CD14-positive monocyte (primary cell): Measurements from ENCODE around the gene CYTH4. TPM values are rescaled to one million over a fixed set of nuclear protein-coding genes. Genes with fewer than 3 reads are reported as not detected.

Experiments used
- DNase-seq, 3 donors: peaks; one replicate each; pipeline ENCODE4 v3.0.0-alpha.2; 2011 to 2022
- H2AFZ ChIP-seq: 2 replicates; pipeline ENCODE4 v1.6.0; 2012; ENCODE audit warnings: mild to moderate bottlenecking, low read depth, low read length, inconsistent platforms; ENCODE audit not compliant: insufficient read depth, poor library complexity, severe bottlenecking
- H3K27ac ChIP-seq, 2 donors: 1 replicate in 1 of 2; 2 replicates in 1 of 2; pipeline ENCODE4 v1.5.1; 2012 to 2013; ENCODE audit warnings: low read length in 2 of 2, control low read depth in 1 of 2, inconsistent platforms in 1 of 2, low read depth in 1 of 2, mild to moderate bottlenecking in 1 of 2
- H3K27me3 ChIP-seq, 2 donors: one replicate each; pipeline versions ENCODE4 v1.6.0 to v1.6.1; 2011 to 2013; ENCODE audit warnings: low read length in 2 of 2; ENCODE audit not compliant: control insufficient read depth in 2 of 2, insufficient read depth in 2 of 2
- H3K36me3 ChIP-seq, 2 donors: replicated peaks in 1 of 2; 1 replicate in 1 of 2; 2 replicates in 1 of 2; pipeline versions ENCODE4 v1.5.1 to v1.6.1; 2012 to 2013; ENCODE audit warnings: low read length in 2 of 2, control low read depth in 1 of 2, inconsistent platforms in 1 of 2, mild to moderate bottlenecking in 1 of 2; ENCODE audit not compliant: insufficient read depth in 2 of 2, control insufficient read depth in 1 of 2
- H3K4me1 ChIP-seq, 2 donors: 1 replicate in 1 of 2; 2 replicates in 1 of 2; pipeline versions ENCODE4 v1.5.1 to v1.6.1; 2012 to 2013; ENCODE audit warnings: low read length in 2 of 2, control low read depth in 1 of 2, inconsistent platforms in 1 of 2, mild to moderate bottlenecking in 1 of 2, moderate library complexity in 1 of 2; ENCODE audit not compliant: insufficient read depth in 2 of 2, control insufficient read depth in 1 of 2
- H3K4me2 ChIP-seq: replicated peaks from 2 replicates; pipeline ENCODE3; 2012; ENCODE audit warnings: low read length, moderate library complexity, mild to moderate bottlenecking; ENCODE audit not compliant: poor library complexity, severe bottlenecking; ENCODE audit errors: extremely low read depth
- H3K4me3 ChIP-seq, 3 experiments: fragments of 200-600 bp in 1 of 3; sonication (generic) in 1 of 3; replicated peaks in 1 of 3; 1 replicate in 2 of 3; 2 replicates in 1 of 3; pipeline ENCODE4 v1.5.1; 2011 to 2013; ENCODE audit warnings: low read length in 3 of 3, mild to moderate bottlenecking in 3 of 3, control low read depth in 2 of 3, low read depth in 2 of 3, inconsistent platforms in 1 of 3, moderate library complexity in 1 of 3
- H3K79me2 ChIP-seq: 2 replicates; pipeline ENCODE4 v1.6.0; 2012; ENCODE audit warnings: mild to moderate bottlenecking, control low read depth, inconsistent platforms, low read length, moderate library complexity; ENCODE audit not compliant: insufficient read depth
- H3K9ac ChIP-seq: 2 replicates; pipeline ENCODE4 v1.6.0; 2017; ENCODE audit warnings: low read length, mild to moderate bottlenecking; ENCODE audit not compliant: insufficient read depth, poor library complexity, severe bottlenecking
- H3K9me3 ChIP-seq, 2 donors: replicated peaks in 1 of 2; 1 replicate in 1 of 2; 2 replicates in 1 of 2; pipeline versions ENCODE4 v1.5.1 to v1.6.1; 2012 to 2013; ENCODE audit warnings: low read length in 2 of 2, control low read depth in 1 of 2; ENCODE audit not compliant: control insufficient read depth in 1 of 2, insufficient read depth in 1 of 2
- H4K20me1 ChIP-seq: 2 replicates; pipeline ENCODE4 v1.6.0; 2012; ENCODE audit warnings: mild to moderate bottlenecking, low read length, control low read depth, moderate library complexity; ENCODE audit not compliant: insufficient read depth
- H3K27ac Mint-ChIP-seq, 7 donors: one replicate each; pipeline ENCODE4 v1.8.0; 2020; ENCODE audit warnings: mild to moderate bottlenecking in 7 of 7, mixed read lengths in 7 of 7, moderate library complexity in 6 of 7, inconsistent platforms in 2 of 7
- H3K27me3 Mint-ChIP-seq, 3 donors: one replicate each; pipeline ENCODE4 v1.8.0; 2021 to 2022; ENCODE audit warnings: low read depth in 3 of 3, mild to moderate bottlenecking in 3 of 3, mixed read lengths in 3 of 3, moderate library complexity in 3 of 3, inconsistent platforms in 1 of 3
- H3K36me3 Mint-ChIP-seq, 2 donors: one replicate each; pipeline ENCODE4 v1.8.0; 2020; ENCODE audit warnings: mixed read lengths in 2 of 2, inconsistent platforms in 1 of 2, mild to moderate bottlenecking in 1 of 2
- H3K4me1 Mint-ChIP-seq: one replicate; pipeline ENCODE4 v1.8.0; 2020; ENCODE audit warnings: mild to moderate bottlenecking, mixed read lengths
- H3K4me3 Mint-ChIP-seq, 2 donors: one replicate each; pipeline ENCODE4 v1.8.0; 2020; ENCODE audit warnings: mild to moderate bottlenecking in 2 of 2, mixed read lengths in 2 of 2, moderate library complexity in 1 of 2
- H3K9me3 Mint-ChIP-seq, 7 donors: one replicate each; pipeline ENCODE4 v1.8.0; 2020 to 2022; ENCODE audit warnings: mixed read lengths in 7 of 7, mild to moderate bottlenecking in 6 of 7, moderate library complexity in 6 of 7, inconsistent platforms in 2 of 7
- CTCF ChIP-seq: fragments of 200-600 bp; IDR thresholded peaks from one replicate; pipeline ENCODE4 v1.8.0; 2022; ENCODE audit warnings: antibody characterized with exemption, mild to moderate bottlenecking
- WGBS: methylation state at CpG from one replicate; pipeline ENCODE4 v1.1.5; 2013; ENCODE audit warnings: missing lambda C conversion rate; ENCODE audit not compliant: insufficient coverage; 5-methylcytosine and 5-hydroxymethylcytosine counted together
- intact Hi-C, 2 donors: fragments of 100-400 bp; cut with micrococcal nuclease; formaldehyde crosslinking; loops; one replicate each; pipeline versions ENCODE4 v1.15.0 to v1.15.1; 2023
- polyA plus RNA-seq, 3 donors: library from polyadenylated mRNA; depleted of rRNA in 1 of 3; unstranded in 2 of 3; stranded (reverse) in 1 of 3; fragments of 300-500 nt in 2 of 3; fragments of >200 nt in 1 of 3; fragmentation: Illumina TruSeq in 2 of 3; gene quantifications; 1 replicate in 2 of 3; 2 replicates in 1 of 3; pipeline ENCODE4 v1.2.3, GENCODE V29; 2012 to 2021

Gene CYTH4
- polyA plus RNA-seq, 3 donors = 51.0 to 254 (median 70.0) TPM

GRCh38 chr22:37319469-37319868, 37.2 kb downstream of the CYTH4 start:
- Mint-ChIP-seq H3K9me3 (peaks cover 0 to 5% (median 2%) of the 10 kb centered on the region in 7 donors), H3K4me1 (peaks cover 36% of the 10 kb centered on the region), H3K36me3 (peaks cover 5 to 7% of the 10 kb centered on the region in 2 donors), H3K4me3 (no peak overlapping the region), H3K27me3 (peaks cover 22 to 32% (median 26%) of the 10 kb centered on the region in 3 donors), H3K27ac (no peak overlapping the region)
- H4K20me1 ChIP-seq = peaks cover 11% of the 10 kb centered on the region
- H3K9me3 ChIP-seq = no peaks in the 10 kb centered on the region
- WGBS = 91% methylated on average over 8 of the region's 10 CpGs
- peaks cover 11 to 23% of the 10 kb centered on the region in 2 donors for H3K27me3 ChIP-seq
- no peak overlapping the region for H2AFZ ChIP-seq
- H3K79me2 ChIP-seq = no peaks in the 10 kb centered on the region
- H3K36me3 ChIP-seq = peaks cover 0 to 7% of the 10 kb centered on the region in 2 donors
- TF ChIP-seq CTCF = no peak
- peaks cover 33 to 43% of the 10 kb centered on the region in 2 donors for H3K4me1 ChIP-seq
- H3K4me2 ChIP-seq = no peak overlapping the region
- no peak for DNase-seq
- intact Hi-C loops = no loop called here
- no peak overlapping the region for H3K4me3 ChIP-seq
- H3K9ac ChIP-seq = no peak overlapping the region
- no peak overlapping the region for H3K27ac ChIP-seq

- intact Hi-C loops = no loop called here
- H3K27me3 Mint-ChIP-seq = peaks cover 37 to 46% (median 41%) of the 10 kb centered on the region in 3 donors
- peak overlapping the region; percentile 38 for H2AFZ ChIP-seq
- no peaks in the 10 kb centered on the region for H3K36me3 ChIP-seq
- H3K4me3 ChIP-seq = no peak overlapping the region
- no peak for TF ChIP-seq CTCF
- peaks cover 0 to 3% of the 10 kb centered on the region in 2 donors for H3K36me3 Mint-ChIP-seq
- H3K27ac ChIP-seq = no peak overlapping the region
- peaks cover 0 to 5% of the 10 kb centered on the region in 2 donors for H3K9me3 ChIP-seq
- peak overlapping the region in 1 of 2 donors; percentile 60 for H3K4me3 Mint-ChIP-seq
- DNase-seq = peak in 1 of 3 donors; percentile 42
- peak overlapping the region; percentile 25 for H3K4me2 ChIP-seq
- peak overlapping the region in 4 of 7 donors; percentile 10 to 63 (median 20) for H3K27ac Mint-ChIP-seq
- no peaks in the 10 kb centered on the region for H3K79me2 ChIP-seq
- no peak overlapping the region for H3K9ac ChIP-seq
- H3K4me1 ChIP-seq = peaks cover 22 to 30% of the 10 kb centered on the region in 2 donors
- no peaks in the 10 kb centered on the region for H4K20me1 ChIP-seq
- H3K4me1 Mint-ChIP-seq = peaks cover 24% of the 10 kb centered on the region
- H3K27me3 ChIP-seq = peaks cover 17 to 38% of the 10 kb centered on the region in 2 donors
- WGBS = 65% methylated on average over 10 of the region's 16 CpGs
- peaks cover 0 to 11% (median 2%) of the 10 kb centered on the region in 7 donors for H3K9me3 Mint-ChIP-seq
Measured at GRCh38 chr22:37320726-37321677, 38.7 kb downstream of the CYTH4 start.
